HepG2 (cell line): ENCODE measurements around the gene GATA5. TPM values are rescaled to one million over a fixed set of nuclear protein-coding genes. Genes with fewer than 3 reads are reported as not detected.

Experiments used
- HNRNPL ChIP-seq: fragments of 200-400 bp; formaldehyde crosslinking; IDR thresholded peaks from 2 replicates; pipeline ENCODE4 v1.6.1; 2017; ENCODE audit warnings: mild to moderate bottlenecking, low read depth, low read length
- HOXA9 ChIP-seq: sonication (generic); formaldehyde crosslinking; IDR thresholded peaks from 2 replicates; pipeline ENCODE4 v1.8.1; 2022; ENCODE audit warnings: missing genetic modification reagents, mild to moderate bottlenecking, moderate library complexity, borderline replicate concordance
- KDM2A ChIP-seq: sonication (generic); formaldehyde crosslinking; IDR thresholded peaks from 2 replicates; pipeline ENCODE4 v1.4.0; 2020; ENCODE audit warnings: low read depth, missing genetic modification reagents, borderline replicate concordance
- RFXANK ChIP-seq: IDR thresholded peaks from 2 replicates; pipeline ENCODE4 v1.6.1; 2016
- SRSF9 ChIP-seq: fragments of 200-400 bp; formaldehyde crosslinking; IDR thresholded peaks from 2 replicates; pipeline ENCODE4 v1.6.1; 2018; ENCODE audit warnings: borderline replicate concordance, mild to moderate bottlenecking, low read depth, low read length; ENCODE audit not compliant: insufficient read depth, poor library complexity, severe bottlenecking
- TMF1 ChIP-seq: sonication (generic); formaldehyde crosslinking; IDR thresholded peaks from 2 replicates; pipeline ENCODE4 v1.8.1; 2022; ENCODE audit warnings: low read depth, missing genetic modification reagents
- ZBTB7B ChIP-seq: sonication (generic); formaldehyde crosslinking; IDR thresholded peaks from 2 replicates; pipeline ENCODE4 v1.4.0; 2020; ENCODE audit warnings: missing genetic modification reagents
- ZNF263 ChIP-seq: sonication (generic); formaldehyde crosslinking; IDR thresholded peaks from 2 replicates; pipeline ENCODE4 v1.4.0; 2020; ENCODE audit warnings: missing genetic modification reagents
- ZNF569 ChIP-seq: sonication (generic); formaldehyde crosslinking; IDR thresholded peaks from 2 replicates; pipeline ENCODE4 v1.5.0; 2020; ENCODE audit warnings: mild to moderate bottlenecking, missing genetic modification reagents, moderate library complexity, borderline replicate concordance
- ZNF589 ChIP-seq: sonication (generic); formaldehyde crosslinking; conservative IDR thresholded peaks from 2 replicates; pipeline ENCODE4 v1.8.0; 2022; ENCODE audit warnings: mild to moderate bottlenecking, moderate library complexity, missing genetic modification reagents
- ZNF607 ChIP-seq: sonication (generic); formaldehyde crosslinking; IDR thresholded peaks from 2 replicates; pipeline ENCODE4 v1.5.1; 2020; ENCODE audit warnings: missing genetic modification reagents, mild to moderate bottlenecking, borderline replicate concordance
- polyA plus RNA-seq, 8 experiments: library from polyadenylated mRNA; depleted of rRNA in 3 of 8; stranded (reverse) in 7 of 8; unstranded in 1 of 8; fragments of >200 nt; fragmentation: Illumina TruSeq in 4 of 8; extraction: Trizol in 4 of 8; gene quantifications; 2 replicates each; pipeline versions ENCODE4 v1.2.1 to v1.2.3, GENCODE V29; 2011 to 2016; ENCODE audit warnings: low read depth in 4 of 8, missing spikeins in 1 of 8, mixed read lengths in 1 of 8; ENCODE audit not compliant: insufficient read depth in 1 of 8
- total RNA-seq, 5 experiments: library from RNA; depleted of rRNA; stranded (reverse); fragments of >200 nt; fragmentation: Illumina TruSeq; extraction: Trizol; gene quantifications; 2 replicates each; pipeline ENCODE4 v1.2.3, GENCODE V29; 2016; ENCODE audit warnings: low read depth in 1 of 5
- TF ChIP-seq, protein P1 (sequence below): sonication (generic); formaldehyde crosslinking; IDR thresholded peaks from 2 replicates; pipeline ENCODE4 v1.4.0; 2020; ENCODE audit warnings: mild to moderate bottlenecking, low read depth, missing genetic modification reagents
- TF ChIP-seq, protein P2 (sequence below): sonication (generic); formaldehyde crosslinking; IDR thresholded peaks from 2 replicates; pipeline ENCODE4 v1.5.1; 2020; ENCODE audit warnings: mild to moderate bottlenecking, missing genetic modification reagents, borderline replicate concordance
- TF ChIP-seq, protein P3 (sequence below): sonication (generic); formaldehyde crosslinking; conservative IDR thresholded peaks from 2 replicates; pipeline ENCODE4 v1.4.0; 2020; ENCODE audit warnings: missing genetic modification reagents
- TF ChIP-seq, protein P4 (sequence below), 2 experiments: sonication (generic) in 1 of 2; formaldehyde crosslinking in 1 of 2; IDR thresholded peaks; 2 replicates each; pipeline versions ENCODE4 v1.4.0 to v1.6.1; 2018 to 2020; ENCODE audit warnings: missing genetic modification reagents in 2 of 2, borderline replicate concordance in 1 of 2, low read depth in 1 of 2, mild to moderate bottlenecking in 1 of 2, missing biosample characterization in 1 of 2
- TF ChIP-seq, protein P5 (sequence below): sonication (generic); formaldehyde crosslinking; IDR thresholded peaks from 2 replicates; pipeline ENCODE4 v1.4.0; 2020; ENCODE audit warnings: low read depth, mild to moderate bottlenecking, missing genetic modification reagents

Gene GATA5
- total and polyA plus RNA-seq, 2 of the 13 experiments (the other 11 are each of a cell fraction or from before 2014, with no cell fraction given) = 0.12 to 0.20 TPM

DNA sequence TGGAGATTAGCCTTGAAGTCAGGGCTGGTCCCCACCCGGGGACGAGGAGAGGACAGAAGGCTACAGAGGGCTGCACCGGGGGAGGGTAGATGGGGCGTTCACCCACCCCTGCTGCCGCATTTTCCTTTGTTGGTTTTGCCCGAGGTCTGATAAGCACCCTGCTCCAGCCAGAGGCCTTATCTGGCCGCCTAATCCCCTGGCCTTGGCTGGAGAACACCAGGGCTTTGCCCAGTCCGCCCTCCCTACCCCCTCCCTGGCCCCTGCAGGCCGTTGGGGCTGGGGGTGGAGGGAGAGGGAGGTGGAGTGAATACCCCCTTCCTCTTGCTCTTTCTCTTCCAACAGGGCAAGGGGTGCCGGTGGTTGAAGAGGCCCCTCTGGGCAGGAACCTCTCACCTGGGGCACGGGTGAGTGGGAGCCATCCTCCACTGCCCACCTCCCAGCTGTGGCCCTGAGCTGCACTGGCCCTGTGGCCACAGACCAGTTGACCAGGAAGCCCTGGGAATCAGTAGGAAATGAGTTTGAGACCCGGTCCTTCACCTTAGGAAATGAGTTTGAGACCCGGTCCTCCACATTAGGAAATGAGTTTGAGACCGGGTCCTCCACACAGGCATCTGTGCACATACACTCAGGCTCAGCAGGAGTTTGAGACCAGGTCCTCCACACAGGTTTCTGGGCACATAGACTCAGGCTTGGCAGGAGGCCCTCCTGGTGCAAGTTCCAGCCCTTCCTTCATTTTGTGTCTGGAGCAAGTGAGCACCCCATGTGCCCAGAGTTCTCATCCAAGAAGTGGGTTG, 12.0 kb upstream of the GATA5 start (continued):
- TF ChIP-seq HNRNPL (peak; percentile 96), ZNF263 (CRISPR knock-in tag) (no peak), ZNF607 (no peak), ZBTB7B (CRISPR knock-in tag) (peak; percentile 87), TMF1 (CRISPR knock-in tag) (no peak), RFXANK (CRISPR knock-in tag) (no peak), KDM2A (CRISPR knock-in tag) (no peak), HOXA9 (no peak), ZNF589 (CRISPR knock-in tag) (no peak), SRSF9 (no peak), ZNF569 (CRISPR knock-in tag) (no peak)
- TF ChIP-seq, protein P1, sequence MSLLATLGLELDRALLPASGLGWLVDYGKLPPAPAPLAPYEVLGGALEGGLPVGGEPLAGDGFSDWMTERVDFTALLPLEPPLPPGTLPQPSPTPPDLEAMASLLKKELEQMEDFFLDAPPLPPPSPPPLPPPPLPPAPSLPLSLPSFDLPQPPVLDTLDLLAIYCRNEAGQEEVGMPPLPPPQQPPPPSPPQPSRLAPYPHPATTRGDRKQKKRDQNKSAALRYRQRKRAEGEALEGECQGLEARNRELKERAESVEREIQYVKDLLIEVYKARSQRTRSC (CRISPR knock-in tag) = no peak
- TF ChIP-seq, protein P2, sequence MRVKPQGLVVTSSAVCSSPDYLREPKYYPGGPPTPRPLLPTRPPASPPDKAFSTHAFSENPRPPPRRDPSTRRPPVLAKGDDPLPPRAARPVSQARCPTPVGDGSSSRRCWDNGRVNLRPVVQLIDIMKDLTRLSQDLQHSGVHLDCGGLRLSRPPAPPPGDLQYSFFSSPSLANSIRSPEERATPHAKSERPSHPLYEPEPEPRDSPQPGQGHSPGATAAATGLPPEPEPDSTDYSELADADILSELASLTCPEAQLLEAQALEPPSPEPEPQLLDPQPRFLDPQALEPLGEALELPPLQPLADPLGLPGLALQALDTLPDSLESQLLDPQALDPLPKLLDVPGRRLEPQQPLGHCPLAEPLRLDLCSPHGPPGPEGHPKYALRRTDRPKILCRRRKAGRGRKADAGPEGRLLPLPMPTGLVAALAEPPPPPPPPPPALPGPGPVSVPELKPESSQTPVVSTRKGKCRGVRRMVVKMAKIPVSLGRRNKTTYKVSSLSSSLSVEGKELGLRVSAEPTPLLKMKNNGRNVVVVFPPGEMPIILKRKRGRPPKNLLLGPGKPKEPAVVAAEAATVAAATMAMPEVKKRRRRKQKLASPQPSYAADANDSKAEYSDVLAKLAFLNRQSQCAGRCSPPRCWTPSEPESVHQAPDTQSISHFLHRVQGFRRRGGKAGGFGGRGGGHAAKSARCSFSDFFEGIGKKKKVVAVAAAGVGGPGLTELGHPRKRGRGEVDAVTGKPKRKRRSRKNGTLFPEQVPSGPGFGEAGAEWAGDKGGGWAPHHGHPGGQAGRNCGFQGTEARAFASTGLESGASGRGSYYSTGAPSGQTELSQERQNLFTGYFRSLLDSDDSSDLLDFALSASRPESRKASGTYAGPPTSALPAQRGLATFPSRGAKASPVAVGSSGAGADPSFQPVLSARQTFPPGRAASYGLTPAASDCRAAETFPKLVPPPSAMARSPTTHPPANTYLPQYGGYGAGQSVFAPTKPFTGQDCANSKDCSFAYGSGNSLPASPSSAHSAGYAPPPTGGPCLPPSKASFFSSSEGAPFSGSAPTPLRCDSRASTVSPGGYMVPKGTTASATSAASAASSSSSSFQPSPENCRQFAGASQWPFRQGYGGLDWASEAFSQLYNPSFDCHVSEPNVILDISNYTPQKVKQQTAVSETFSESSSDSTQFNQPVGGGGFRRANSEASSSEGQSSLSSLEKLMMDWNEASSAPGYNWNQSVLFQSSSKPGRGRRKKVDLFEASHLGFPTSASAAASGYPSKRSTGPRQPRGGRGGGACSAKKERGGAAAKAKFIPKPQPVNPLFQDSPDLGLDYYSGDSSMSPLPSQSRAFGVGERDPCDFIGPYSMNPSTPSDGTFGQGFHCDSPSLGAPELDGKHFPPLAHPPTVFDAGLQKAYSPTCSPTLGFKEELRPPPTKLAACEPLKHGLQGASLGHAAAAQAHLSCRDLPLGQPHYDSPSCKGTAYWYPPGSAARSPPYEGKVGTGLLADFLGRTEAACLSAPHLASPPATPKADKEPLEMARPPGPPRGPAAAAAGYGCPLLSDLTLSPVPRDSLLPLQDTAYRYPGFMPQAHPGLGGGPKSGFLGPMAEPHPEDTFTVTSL = no peak
- TF ChIP-seq, protein P3, sequence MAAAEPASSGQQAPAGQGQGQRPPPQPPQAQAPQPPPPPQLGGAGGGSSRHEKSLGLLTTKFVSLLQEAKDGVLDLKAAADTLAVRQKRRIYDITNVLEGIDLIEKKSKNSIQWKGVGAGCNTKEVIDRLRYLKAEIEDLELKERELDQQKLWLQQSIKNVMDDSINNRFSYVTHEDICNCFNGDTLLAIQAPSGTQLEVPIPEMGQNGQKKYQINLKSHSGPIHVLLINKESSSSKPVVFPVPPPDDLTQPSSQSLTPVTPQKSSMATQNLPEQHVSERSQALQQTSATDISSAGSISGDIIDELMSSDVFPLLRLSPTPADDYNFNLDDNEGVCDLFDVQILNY (CRISPR knock-in tag) = no peak
- TF ChIP-seq, protein P4, sequence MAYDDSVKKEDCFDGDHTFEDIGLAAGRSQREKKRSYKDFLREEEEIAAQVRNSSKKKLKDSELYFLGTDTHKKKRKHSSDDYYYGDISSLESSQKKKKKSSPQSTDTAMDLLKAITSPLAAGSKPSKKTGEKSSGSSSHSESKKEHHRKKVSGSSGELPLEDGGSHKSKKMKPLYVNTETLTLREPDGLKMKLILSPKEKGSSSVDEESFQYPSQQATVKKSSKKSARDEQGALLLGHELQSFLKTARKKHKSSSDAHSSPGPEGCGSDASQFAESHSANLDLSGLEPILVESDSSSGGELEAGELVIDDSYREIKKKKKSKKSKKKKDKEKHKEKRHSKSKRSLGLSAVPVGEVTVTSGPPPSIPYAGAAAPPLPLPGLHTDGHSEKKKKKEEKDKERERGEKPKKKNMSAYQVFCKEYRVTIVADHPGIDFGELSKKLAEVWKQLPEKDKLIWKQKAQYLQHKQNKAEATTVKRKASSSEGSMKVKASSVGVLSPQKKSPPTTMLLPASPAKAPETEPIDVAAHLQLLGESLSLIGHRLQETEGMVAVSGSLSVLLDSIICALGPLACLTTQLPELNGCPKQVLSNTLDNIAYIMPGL (CRISPR knock-in tag; IDR thresholded peaks at IDR 0.05; ENCODE audit: borderline replicate concordance in 1 of 2, low read depth in 1 of 2) = 0 out of 4 replicates have a peak, but pooled peaks of 1 of the 2 experiments have one; percentile 17
- TF ChIP-seq, protein P5, sequence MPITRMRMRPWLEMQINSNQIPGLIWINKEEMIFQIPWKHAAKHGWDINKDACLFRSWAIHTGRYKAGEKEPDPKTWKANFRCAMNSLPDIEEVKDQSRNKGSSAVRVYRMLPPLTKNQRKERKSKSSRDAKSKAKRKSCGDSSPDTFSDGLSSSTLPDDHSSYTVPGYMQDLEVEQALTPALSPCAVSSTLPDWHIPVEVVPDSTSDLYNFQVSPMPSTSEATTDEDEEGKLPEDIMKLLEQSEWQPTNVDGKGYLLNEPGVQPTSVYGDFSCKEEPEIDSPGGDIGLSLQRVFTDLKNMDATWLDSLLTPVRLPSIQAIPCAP (CRISPR knock-in tag) = no peak
